WTC11 (cell line): ENCODE data around the gene HIPK2. TPM values are rescaled to one million over a fixed set of nuclear protein-coding genes. Genes with fewer than 3 reads are reported as not detected.

Experiments
- ATAC-seq: fragments of 200-7000 bp; cut with Tn5 transposase; 2 replicates; pipeline ENCODE4 v1.10.0; 2021; ENCODE audit warnings: mild to moderate bottlenecking, moderate library complexity
- CTCF ChIA-PET: fragments of 300-600 bp; sonication (Branson Sonifier 250); formaldehyde crosslinking; loops from one replicate; lab custom pipeline; 2021; ENCODE audit warnings: antibody characterized with exemption; lab: Charles Lee
- POLR2A ChIA-PET: fragments of 350-600 bp; sonication (Branson Sonifier 250); formaldehyde crosslinking; loops from one replicate; lab custom pipeline; 2021; ENCODE audit warnings: antibody characterized with exemption; lab: Charles Lee
- DNase-seq: peaks from one replicate; pipeline ENCODE4 v3.0.0; 2021; ENCODE audit warnings: low spot score
- H3K27ac Mint-ChIP-seq: 2 replicates; pipeline ENCODE4 v1.8.0; 2021; ENCODE audit warnings: mixed read lengths
- H3K27me3 Mint-ChIP-seq: 2 replicates; pipeline ENCODE4 v1.8.0; 2021; ENCODE audit warnings: low read depth, mild to moderate bottlenecking, moderate library complexity, mixed read lengths
- H3K36me3 Mint-ChIP-seq: 2 replicates; pipeline ENCODE4 v1.8.0; 2021; ENCODE audit warnings: mixed read lengths
- H3K4me1 Mint-ChIP-seq: 2 replicates; pipeline ENCODE4 v1.8.0; 2022; ENCODE audit warnings: mixed read lengths
- H3K4me3 Mint-ChIP-seq: 2 replicates; pipeline ENCODE4 v1.8.0; 2021; ENCODE audit warnings: mild to moderate bottlenecking, moderate library complexity, mixed read lengths
- H3K9me3 Mint-ChIP-seq: 2 replicates; pipeline ENCODE4 v1.8.0; 2021; ENCODE audit warnings: mixed read lengths
- ATF6 ChIP-seq: sonication (generic); formaldehyde crosslinking; IDR thresholded peaks from 2 replicates; pipeline ENCODE4 v1.8.1; 2023; ENCODE audit warnings: mild to moderate bottlenecking, missing genetic modification reagents
- CREB1 ChIP-seq: sonication (generic); formaldehyde crosslinking; IDR thresholded peaks from 2 replicates; pipeline ENCODE4 v1.8.0; 2023; ENCODE audit warnings: mild to moderate bottlenecking, missing genetic modification reagents
- CREM ChIP-seq: sonication (generic); formaldehyde crosslinking; IDR thresholded peaks from 2 replicates; pipeline ENCODE4 v1.8.1; 2022; ENCODE audit warnings: mild to moderate bottlenecking, missing genetic modification reagents, moderate library complexity
- E2F5 ChIP-seq: sonication (generic); formaldehyde crosslinking; IDR thresholded peaks from 2 replicates; pipeline ENCODE4 v1.8.1; 2022; ENCODE audit warnings: mild to moderate bottlenecking, moderate library complexity, missing genetic modification reagents
- GABPB1 ChIP-seq: sonication (generic); formaldehyde crosslinking; IDR thresholded peaks from 2 replicates; pipeline ENCODE4 v1.8.1; 2023; ENCODE audit warnings: mild to moderate bottlenecking, missing genetic modification reagents
- NFYB ChIP-seq: sonication (generic); formaldehyde crosslinking; conservative IDR thresholded peaks from 2 replicates; pipeline ENCODE4 v1.8.0; 2022; ENCODE audit warnings: low read depth, missing genetic modification reagents
- NR3C1 ChIP-seq: sonication (generic); formaldehyde crosslinking; conservative IDR thresholded peaks from 2 replicates; pipeline ENCODE4 v1.8.1; 2023; ENCODE audit warnings: low read depth, mild to moderate bottlenecking, missing genetic modification reagents
- PRRX2 ChIP-seq: fragments of 250-450 bp; sonication (Bioruptor Pico); IDR thresholded peaks from 2 replicates; pipeline ENCODE4 v1.8.0; 2021; ENCODE audit warnings: mild to moderate bottlenecking
- TP53 ChIP-seq: sonication (generic); formaldehyde crosslinking; IDR thresholded peaks from 2 replicates; pipeline ENCODE4 v1.8.1; 2023; ENCODE audit warnings: mild to moderate bottlenecking, missing genetic modification reagents
- ZNF219 ChIP-seq: sonication (generic); formaldehyde crosslinking; IDR thresholded peaks from 2 replicates; pipeline ENCODE4 v1.8.0; 2023; ENCODE audit warnings: missing genetic modification reagents, mild to moderate bottlenecking, borderline replicate concordance
- ZNF263 ChIP-seq: sonication (generic); formaldehyde crosslinking; IDR thresholded peaks from 2 replicates; pipeline ENCODE4 v1.8.1; 2022; ENCODE audit warnings: low read depth, mild to moderate bottlenecking, moderate library complexity, missing genetic modification reagents
- ZNF416 ChIP-seq: fragments of 250-450 bp; sonication (Bioruptor Pico); IDR thresholded peaks from 2 replicates; pipeline ENCODE4 v1.9.0; 2021; ENCODE audit warnings: mild to moderate bottlenecking, inconsistent platforms
- total RNA-seq: library from RNA; stranded (reverse); gene quantifications from 3 replicates; pipeline ENCODE4 v1.2.3, GENCODE V29; 2021
- TF ChIP-seq, protein P1 (sequence below): sonication (generic); formaldehyde crosslinking; IDR thresholded peaks from 2 replicates; pipeline ENCODE4 v1.8.0; 2022; ENCODE audit warnings: mild to moderate bottlenecking, missing genetic modification reagents
- TF ChIP-seq, protein P2 (sequence below): sonication (generic); formaldehyde crosslinking; conservative IDR thresholded peaks from 2 replicates; pipeline ENCODE4 v1.8.1; 2023; ENCODE audit warnings: mild to moderate bottlenecking, low read depth, missing genetic modification reagents, moderate library complexity
- TF ChIP-seq, protein P3 (sequence below): sonication (generic); formaldehyde crosslinking; IDR thresholded peaks from 2 replicates; pipeline ENCODE4 v1.8.1; 2023; ENCODE audit warnings: mild to moderate bottlenecking, missing genetic modification reagents, borderline replicate concordance

HIPK2 gene
- total RNA-seq, 1 experiment from 2014 or later, result 25.3 TPM

- no peaks in the 10 kb centered on the region for H3K27me3 Mint-ChIP-seq
- TF ChIP-seq, protein P1, sequence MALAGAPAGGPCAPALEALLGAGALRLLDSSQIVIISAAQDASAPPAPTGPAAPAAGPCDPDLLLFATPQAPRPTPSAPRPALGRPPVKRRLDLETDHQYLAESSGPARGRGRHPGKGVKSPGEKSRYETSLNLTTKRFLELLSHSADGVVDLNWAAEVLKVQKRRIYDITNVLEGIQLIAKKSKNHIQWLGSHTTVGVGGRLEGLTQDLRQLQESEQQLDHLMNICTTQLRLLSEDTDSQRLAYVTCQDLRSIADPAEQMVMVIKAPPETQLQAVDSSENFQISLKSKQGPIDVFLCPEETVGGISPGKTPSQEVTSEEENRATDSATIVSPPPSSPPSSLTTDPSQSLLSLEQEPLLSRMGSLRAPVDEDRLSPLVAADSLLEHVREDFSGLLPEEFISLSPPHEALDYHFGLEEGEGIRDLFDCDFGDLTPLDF (CRISPR knock-in tag), result no peak
- no peak for TF ChIP-seq NFYB
- no peak for TF ChIP-seq PRRX2 (CRISPR knock-in tag)
- no peak for TF ChIP-seq GABPB1 (CRISPR knock-in tag)
- no peak for TF ChIP-seq CREM (CRISPR knock-in tag)
- no peak for TF ChIP-seq ATF6 (CRISPR knock-in tag)
- TF ChIP-seq ZNF263 (CRISPR knock-in tag), result no peak
- no peak for TF ChIP-seq ZNF219 (CRISPR knock-in tag)
- H3K4me3 Mint-ChIP-seq, result no peak overlapping the region
- peaks cover 36% of the 10 kb centered on the region for H3K4me1 Mint-ChIP-seq
- CTCF ChIA-PET, result no interaction called here
- ATAC-seq, result no peak
- no peak overlapping the region for H3K27ac Mint-ChIP-seq
- H3K9me3 Mint-ChIP-seq, result no peaks in the 10 kb centered on the region
- no peak for DNase-seq
- no peaks in the 10 kb centered on the region for H3K36me3 Mint-ChIP-seq
- POLR2A ChIA-PET, result no interaction called here
Observed at GRCh38 chr7:139658296-139658695, 119.5 kb downstream of the HIPK2 start.

DNA sequence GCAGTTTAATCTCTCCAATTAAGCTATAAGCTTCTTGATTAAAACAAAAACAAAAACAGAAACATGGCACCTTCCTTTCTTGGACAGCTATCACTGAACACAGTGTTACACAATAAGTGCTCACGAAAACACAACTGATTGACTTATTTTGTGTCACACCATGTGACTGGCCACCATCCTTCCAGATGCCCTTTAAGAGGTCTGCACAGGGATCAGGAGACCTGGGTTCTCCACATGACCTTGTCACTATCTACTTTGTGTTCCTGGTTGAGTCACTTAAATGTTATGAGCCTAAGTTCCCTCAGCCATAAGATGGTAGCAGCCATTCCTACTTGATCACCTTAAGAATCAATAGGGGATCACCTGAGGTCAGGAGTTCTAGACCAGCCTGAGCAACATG lies 120.1 kb downstream of the HIPK2 start:
- Mint-ChIP-seq H3K4me3 (no peak overlapping the region), H3K27ac (no peak overlapping the region), H3K27me3 (no peaks in the 10 kb centered on the region), H3K9me3 (no peaks in the 10 kb centered on the region), H3K36me3 (no peaks in the 10 kb centered on the region), H3K4me1 (peaks cover 36% of the 10 kb centered on the region)
- POLR2A ChIA-PET, result no interaction called here
- no peak for ATAC-seq
- CTCF ChIA-PET, result interaction anchor here (1.6 kb wide), 1 partner anchor 12 kb away, joined by 5 read pairs; no protein-coding TSS in a partner anchor
- no peak for DNase-seq
- TF ChIP-seq NR3C1 (CRISPR knock-in tag), result no peak
- no peak for TF ChIP-seq CREB1 (CRISPR knock-in tag)
- TF ChIP-seq, protein P2, sequence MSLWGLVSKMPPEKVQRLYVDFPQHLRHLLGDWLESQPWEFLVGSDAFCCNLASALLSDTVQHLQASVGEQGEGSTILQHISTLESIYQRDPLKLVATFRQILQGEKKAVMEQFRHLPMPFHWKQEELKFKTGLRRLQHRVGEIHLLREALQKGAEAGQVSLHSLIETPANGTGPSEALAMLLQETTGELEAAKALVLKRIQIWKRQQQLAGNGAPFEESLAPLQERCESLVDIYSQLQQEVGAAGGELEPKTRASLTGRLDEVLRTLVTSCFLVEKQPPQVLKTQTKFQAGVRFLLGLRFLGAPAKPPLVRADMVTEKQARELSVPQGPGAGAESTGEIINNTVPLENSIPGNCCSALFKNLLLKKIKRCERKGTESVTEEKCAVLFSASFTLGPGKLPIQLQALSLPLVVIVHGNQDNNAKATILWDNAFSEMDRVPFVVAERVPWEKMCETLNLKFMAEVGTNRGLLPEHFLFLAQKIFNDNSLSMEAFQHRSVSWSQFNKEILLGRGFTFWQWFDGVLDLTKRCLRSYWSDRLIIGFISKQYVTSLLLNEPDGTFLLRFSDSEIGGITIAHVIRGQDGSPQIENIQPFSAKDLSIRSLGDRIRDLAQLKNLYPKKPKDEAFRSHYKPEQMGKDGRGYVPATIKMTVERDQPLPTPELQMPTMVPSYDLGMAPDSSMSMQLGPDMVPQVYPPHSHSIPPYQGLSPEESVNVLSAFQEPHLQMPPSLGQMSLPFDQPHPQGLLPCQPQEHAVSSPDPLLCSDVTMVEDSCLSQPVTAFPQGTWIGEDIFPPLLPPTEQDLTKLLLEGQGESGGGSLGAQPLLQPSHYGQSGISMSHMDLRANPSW (CRISPR knock-in tag), result no peak
- no peak for TF ChIP-seq ZNF416
- no peak for TF ChIP-seq TP53 (CRISPR knock-in tag)

DNA sequence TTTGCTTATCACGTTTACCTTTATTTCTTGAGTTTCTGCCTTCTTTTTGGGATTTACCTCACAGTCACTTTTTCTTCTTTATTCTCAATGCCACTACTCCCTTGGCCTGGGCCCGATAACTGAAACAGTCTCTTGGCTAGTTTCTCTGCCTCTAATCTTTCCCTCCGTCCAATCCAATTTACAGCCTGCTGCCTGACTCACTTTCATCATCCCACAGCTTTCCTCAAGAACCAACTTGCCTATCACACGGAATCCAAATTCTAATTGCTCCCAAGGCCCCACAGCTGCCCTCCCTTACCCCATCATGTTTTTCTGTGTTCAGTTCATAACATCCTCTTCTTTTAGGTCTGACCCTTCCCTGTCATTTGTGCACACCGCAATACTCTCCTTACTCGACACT lies 121.4 kb downstream of the HIPK2 start:
- Mint-ChIP-seq H3K36me3 (no peaks in the 10 kb centered on the region), H3K27ac (no peak overlapping the region)
- no peak for TF ChIP-seq E2F5 (CRISPR knock-in tag)
- no peak for TF ChIP-seq ZNF263 (CRISPR knock-in tag)
- TF ChIP-seq, protein P3, sequence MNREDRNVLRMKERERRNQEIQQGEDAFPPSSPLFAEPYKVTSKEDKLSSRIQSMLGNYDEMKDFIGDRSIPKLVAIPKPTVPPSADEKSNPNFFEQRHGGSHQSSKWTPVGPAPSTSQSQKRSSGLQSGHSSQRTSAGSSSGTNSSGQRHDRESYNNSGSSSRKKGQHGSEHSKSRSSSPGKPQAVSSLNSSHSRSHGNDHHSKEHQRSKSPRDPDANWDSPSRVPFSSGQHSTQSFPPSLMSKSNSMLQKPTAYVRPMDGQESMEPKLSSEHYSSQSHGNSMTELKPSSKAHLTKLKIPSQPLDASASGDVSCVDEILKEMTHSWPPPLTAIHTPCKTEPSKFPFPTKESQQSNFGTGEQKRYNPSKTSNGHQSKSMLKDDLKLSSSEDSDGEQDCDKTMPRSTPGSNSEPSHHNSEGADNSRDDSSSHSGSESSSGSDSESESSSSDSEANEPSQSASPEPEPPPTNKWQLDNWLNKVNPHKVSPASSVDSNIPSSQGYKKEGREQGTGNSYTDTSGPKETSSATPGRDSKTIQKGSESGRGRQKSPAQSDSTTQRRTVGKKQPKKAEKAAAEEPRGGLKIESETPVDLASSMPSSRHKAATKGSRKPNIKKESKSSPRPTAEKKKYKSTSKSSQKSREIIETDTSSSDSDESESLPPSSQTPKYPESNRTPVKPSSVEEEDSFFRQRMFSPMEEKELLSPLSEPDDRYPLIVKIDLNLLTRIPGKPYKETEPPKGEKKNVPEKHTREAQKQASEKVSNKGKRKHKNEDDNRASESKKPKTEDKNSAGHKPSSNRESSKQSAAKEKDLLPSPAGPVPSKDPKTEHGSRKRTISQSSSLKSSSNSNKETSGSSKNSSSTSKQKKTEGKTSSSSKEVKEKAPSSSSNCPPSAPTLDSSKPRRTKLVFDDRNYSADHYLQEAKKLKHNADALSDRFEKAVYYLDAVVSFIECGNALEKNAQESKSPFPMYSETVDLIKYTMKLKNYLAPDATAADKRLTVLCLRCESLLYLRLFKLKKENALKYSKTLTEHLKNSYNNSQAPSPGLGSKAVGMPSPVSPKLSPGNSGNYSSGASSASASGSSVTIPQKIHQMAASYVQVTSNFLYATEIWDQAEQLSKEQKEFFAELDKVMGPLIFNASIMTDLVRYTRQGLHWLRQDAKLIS (CRISPR knock-in tag), result no peak
- TF ChIP-seq, all 79 proteins: peak for 0
- ChIA-PET POLR2A (no interaction called here), CTCF (interaction anchor here (1.6 kb wide), 1 partner anchor 11 kb away, joined by 5 read pairs; no protein-coding TSS in a partner anchor)
- ATAC-seq, result no peak
- DNase-seq, result no peak
- Mint-ChIP-seq H3K4me1 (peaks cover 41% of the 10 kb centered on the region), H3K9me3 (no peaks in the 10 kb centered on the region), H3K4me3 (no peak overlapping the region), H3K27me3 (no peaks in the 10 kb centered on the region)
